K562 (cell line): Measurements from ENCODE around the gene LMOD1. TPM values are rescaled to one million over a fixed set of nuclear protein-coding genes. Genes with fewer than 3 reads are reported as not detected.

Experiments
- CTCF ChIP-seq, 3 experiments: IDR thresholded peaks in 2 of 3; conservative IDR thresholded peaks in 1 of 3; 2 replicates each; pipeline ENCODE4 v1.5.1; 2011 to 2012; ENCODE audit warnings: low read length in 3 of 3, mild to moderate bottlenecking in 3 of 3, control low read depth in 2 of 3, improper control_type of control experiment in 1 of 3, inconsistent platforms in 1 of 3, low read depth in 1 of 3, mixed read lengths in 1 of 3, moderate library complexity in 1 of 3; ENCODE audit not compliant: insufficient read depth in 2 of 3
- FOXM1 ChIP-seq, 2 experiments: fragments of 450-650 bp in 1 of 2; sonication (generic) in 1 of 2; formaldehyde crosslinking in 1 of 2; IDR thresholded peaks; 2 replicates each; pipeline versions ENCODE4 v1.6.1 to v1.9.0; 2017 to 2022; ENCODE audit warnings: low read depth in 2 of 2, mild to moderate bottlenecking in 2 of 2, missing genetic modification reagents in 1 of 2, moderate library complexity in 1 of 2
- GATA2 ChIP-seq: sonication (generic); formaldehyde crosslinking; IDR thresholded peaks from 2 replicates; pipeline ENCODE4 v1.4.0; 2020; ENCODE audit warnings: mild to moderate bottlenecking, missing genetic modification reagents
- HDGF ChIP-seq: fragments of 450-650 bp; IDR thresholded peaks from 2 replicates; pipeline ENCODE4 v1.6.1; 2016
- HOMEZ ChIP-seq: fragments of 250-450 bp; sonication (Bioruptor Pico); IDR thresholded peaks from 2 replicates; pipeline ENCODE4 v1.4.0; 2020; ENCODE audit warnings: mild to moderate bottlenecking, moderate library complexity
- MAZ ChIP-seq, 2 experiments: fragments of 450-650 bp in 1 of 2; sonication (generic) in 1 of 2; formaldehyde crosslinking; IDR thresholded peaks in 1 of 2; conservative IDR thresholded peaks in 1 of 2; 2 replicates each; pipeline versions ENCODE4 v1.4.0 to v1.5.0; 2020; ENCODE audit warnings: mild to moderate bottlenecking in 1 of 2, missing genetic modification reagents in 1 of 2
- NR2C2 ChIP-seq, 2 experiments: fragments of 200-800 bp in 1 of 2; sonication (Bioruptor generic) in 1 of 2; sonication (generic) in 1 of 2; formaldehyde crosslinking in 1 of 2; IDR thresholded peaks; 2 replicates each; pipeline versions ENCODE4 v1.6.1 to v1.8.0; 2016 to 2022; ENCODE audit warnings: mild to moderate bottlenecking in 1 of 2, missing compliant biosample characterization in 1 of 2, missing genetic modification characterization in 1 of 2, missing genetic modification reagents in 1 of 2
- UBTF ChIP-seq, 2 experiments: IDR thresholded peaks; 2 replicates each; pipeline ENCODE4 v1.6.1; 2012; ENCODE audit warnings: improper control_type of control experiment in 2 of 2, low read depth in 2 of 2, low read length in 2 of 2, borderline replicate concordance in 1 of 2
- ZBED1 ChIP-seq: IDR thresholded peaks from 2 replicates; pipeline ENCODE4 v1.6.1; 2014
- ZNF253 ChIP-seq: fragments of 250-450 bp; sonication (Bioruptor Pico); conservative IDR thresholded peaks from 2 replicates; pipeline ENCODE4 v1.6.1; 2021; ENCODE audit warnings: mild to moderate bottlenecking
- ZNF318 ChIP-seq, 2 experiments: fragments of 450-650 bp; IDR thresholded peaks; 2 replicates each; pipeline ENCODE4 v1.6.1; 2016; ENCODE audit warnings: mild to moderate bottlenecking in 2 of 2, borderline replicate concordance in 1 of 2, low read depth in 1 of 2, moderate library complexity in 1 of 2
- polyA plus RNA-seq, 8 experiments: library from polyadenylated mRNA; depleted of rRNA in 4 of 8; stranded (reverse) in 5 of 8; unstranded in 3 of 8; fragments of >200 nt; fragmentation: Nextera tagmentation in 2 of 8; fragmentation: Illumina TruSeq in 1 of 8; extraction: Ambion mirVana in 2 of 8; extraction: Trizol in 1 of 8; gene quantifications; 2 replicates each; pipeline versions ENCODE4 v1.2.1 to v1.2.3, GENCODE V29; 2011 to 2014; ENCODE audit warnings: inconsistent platforms in 1 of 8, missing spikeins in 1 of 8
- total RNA-seq, 7 experiments: library from RNA; depleted of rRNA in 6 of 7; stranded (reverse); fragments of >200 nt in 6 of 7; fragmentation: Illumina TruSeq in 2 of 7; extraction: Trizol in 2 of 7; gene quantifications; 2 replicates each; pipeline versions ENCODE4 v1.2.1 to v1.2.3, GENCODE V29; 2011 to 2021; ENCODE audit warnings: low replicate concordance in 1 of 7

Gene LMOD1
- total and polyA plus RNA-seq, 9 of the 15 experiments (the other 6 are each of a cell fraction or from before 2014, with no cell fraction given): 0.03 to 0.54 (median 0.38) TPM; not detected in 1

GRCh38 chr1:201916649-201917249 is 29.6 kb downstream of the LMOD1 start (continued):
- TF ChIP-seq ZNF318 (IDR thresholded peaks at IDR 0.05; ENCODE audit: borderline replicate concordance in 1 of 2, low read depth in 1 of 2) (no peak), HDGF (no peak), MAZ (CRISPR knock-in tag; conservative IDR thresholded peaks at IDR 0.05 in 1 of 2, IDR thresholded peaks at IDR 0.05 in 1 of 2) (peak in 1 of 2 experiments; percentile 48; a peak in 2 of 4 replicates), HOMEZ (CRISPR knock-in tag) (no peak), FOXM1 (IDR thresholded peaks at IDR 0.05; ENCODE audit: low read depth) (no peak), FOXM1 (CRISPR knock-in tag; IDR thresholded peaks at IDR 0.05; ENCODE audit: low read depth) (no peak), UBTF (IDR thresholded peaks at IDR 0.05; ENCODE audit: borderline replicate concordance in 1 of 2, low read depth in 2 of 2, low read length in 2 of 2) (no peak), GATA2 (CRISPR knock-in tag) (peak; percentile 48), NR2C2 (CRISPR knock-in tag; IDR thresholded peaks at IDR 0.05) (no peak), NR2C2 (tag; IDR thresholded peaks at IDR 0.05) (peak; percentile 72), CTCF (IDR thresholded peaks at IDR 0.05 in 2 of 3, conservative IDR thresholded peaks at IDR 0.05 in 1 of 3; ENCODE audit: insufficient read depth in 2 of 3, low read depth in 1 of 3, low read length in 3 of 3) (peak in 1 of 3 experiments; percentile 30; a peak in 2 of 6 replicates), ZBED1 (no peak), ZNF253 (CRISPR knock-in tag) (no peak)
